ACC112 (cell line): Measurements from ENCODE around the gene MEP1A.

Experiments used
- H2AFZ ChIP-seq: fragments of 200-600 bp; sonication (generic); one replicate; pipeline ENCODE4 v1.6.0; 2017; ENCODE audit warnings: antibody characterized with exemption, low read length; ENCODE audit not compliant: unreplicated experiment
- H3K27ac ChIP-seq: fragments of 200-600 bp; sonication (generic); 2 replicates; pipeline ENCODE4 v1.5.1; 2014; ENCODE audit warnings: low read depth, mild to moderate bottlenecking, antibody characterized with exemption, low read length, moderate library complexity
- H3K27me3 ChIP-seq: fragments of 200-600 bp; sonication (generic); 2 replicates; pipeline ENCODE4 v1.6.1; 2014; ENCODE audit warnings: mild to moderate bottlenecking, antibody characterized with exemption, low read length, moderate library complexity, mixed read lengths; ENCODE audit not compliant: insufficient read depth
- H3K36me3 ChIP-seq: fragments of 200-600 bp; sonication (generic); 2 replicates; pipeline ENCODE4 v1.6.1; 2016; ENCODE audit warnings: mild to moderate bottlenecking, antibody characterized with exemption, low read length, moderate library complexity, mixed read lengths; ENCODE audit not compliant: insufficient read depth
- H3K4me1 ChIP-seq: fragments of 200-600 bp; sonication (generic); one replicate; pipeline ENCODE4 v1.6.1; 2016; ENCODE audit warnings: low read length, mixed read lengths; ENCODE audit not compliant: insufficient read depth, unreplicated experiment, control insufficient read depth
- H3K4me3 ChIP-seq: fragments of 200-600 bp; sonication (generic); 2 replicates; pipeline ENCODE4 v1.5.1; 2014; ENCODE audit warnings: mild to moderate bottlenecking, low read depth, low read length
- H3K79me2 ChIP-seq: fragments of 200-600 bp; sonication (generic); one replicate; pipeline ENCODE4 v1.6.0; 2016; ENCODE audit warnings: low read length; ENCODE audit not compliant: control insufficient read depth, unreplicated experiment, insufficient read depth

The MEP1A gene

GRCh38 chr6:46794068-46794467 lies 879 bp downstream of the MEP1A start:
- Histone ChIP-seq H2AFZ (no peak overlapping the region), H3K4me1 (no peaks in the 10 kb centered on the region), H3K27ac (no peak overlapping the region), H3K36me3 (no peaks in the 10 kb centered on the region), H3K27me3 (peaks cover 27% of the 10 kb centered on the region), H3K79me2 (no peaks in the 10 kb centered on the region), H3K4me3 (no peak overlapping the region)

GRCh38 chr6:46795816-46796215 lies 2.6 kb downstream of the MEP1A start:
- peaks cover 41% of the 10 kb centered on the region for H3K27me3 ChIP-seq
- H2AFZ ChIP-seq = no peak overlapping the region
- no peaks in the 10 kb centered on the region for H3K79me2 ChIP-seq
- H3K36me3 ChIP-seq = no peaks in the 10 kb centered on the region
- H3K4me1 ChIP-seq = no peaks in the 10 kb centered on the region
- no peak overlapping the region for H3K4me3 ChIP-seq
- H3K27ac ChIP-seq = no peak overlapping the region

DNA sequence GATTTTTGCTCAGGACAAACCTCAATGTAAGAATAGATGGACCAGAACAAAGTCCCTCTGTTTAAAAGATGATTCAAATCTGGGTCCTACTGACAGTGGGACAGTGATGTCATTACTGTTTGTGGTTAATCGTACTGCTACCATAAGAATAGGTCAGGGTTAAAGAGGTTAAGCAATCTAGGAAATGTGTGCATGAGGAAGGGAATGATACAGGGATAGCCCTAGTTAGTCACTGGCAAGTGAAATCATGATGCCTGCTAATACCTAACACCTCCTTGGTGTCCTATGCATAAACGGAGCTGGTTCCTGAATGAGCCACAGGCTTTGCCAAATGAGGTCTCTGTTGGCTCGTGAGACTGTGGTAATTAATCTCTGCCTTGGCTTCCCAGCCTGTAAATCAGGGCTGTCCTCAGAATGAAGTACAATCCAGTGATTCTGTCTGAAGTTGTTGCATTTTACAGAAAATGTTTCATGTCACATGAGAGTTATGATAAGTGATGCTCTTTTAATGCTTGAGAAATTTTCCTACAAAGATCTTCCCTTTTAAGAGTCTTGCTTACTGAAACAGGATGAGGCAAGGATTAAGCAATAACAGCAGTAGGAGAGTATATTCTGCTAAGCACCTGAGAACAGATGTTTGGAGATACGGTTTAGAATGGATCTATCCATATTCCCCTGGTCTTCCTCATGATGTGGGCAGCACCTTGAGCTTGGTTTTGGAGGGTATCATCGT lies 3.8 kb downstream of the MEP1A start:
- no peaks in the 10 kb centered on the region for H3K79me2 ChIP-seq
- H3K27me3 ChIP-seq = peaks cover 45% of the 10 kb centered on the region
- no peak overlapping the region for H3K27ac ChIP-seq
- H3K4me1 ChIP-seq = no peaks in the 10 kb centered on the region
- no peak overlapping the region for H3K4me3 ChIP-seq
- no peaks in the 10 kb centered on the region for H3K36me3 ChIP-seq
- no peak overlapping the region for H2AFZ ChIP-seq

- H2AFZ ChIP-seq = no peak overlapping the region
- no peaks in the 10 kb centered on the region for H3K4me1 ChIP-seq
- H3K79me2 ChIP-seq = no peaks in the 10 kb centered on the region
- peaks cover 54% of the 10 kb centered on the region for H3K27me3 ChIP-seq
- H3K4me3 ChIP-seq = no peak overlapping the region
- H3K27ac ChIP-seq = no peak overlapping the region
- no peaks in the 10 kb centered on the region for H3K36me3 ChIP-seq
Observed at GRCh38 chr6:46799657-46800056, 6.5 kb downstream of the MEP1A start.

- no peaks in the 10 kb centered on the region for H3K36me3 ChIP-seq
- H3K27ac ChIP-seq = no peak overlapping the region
- peaks cover 80% of the 10 kb centered on the region for H3K27me3 ChIP-seq
- H3K79me2 ChIP-seq = no peaks in the 10 kb centered on the region
- no peaks in the 10 kb centered on the region for H3K4me1 ChIP-seq
- no peak overlapping the region for H2AFZ ChIP-seq
- H3K4me3 ChIP-seq = no peak overlapping the region
Observed at GRCh38 chr6:46808806-46809205, 15.6 kb downstream of the MEP1A start.

DNA sequence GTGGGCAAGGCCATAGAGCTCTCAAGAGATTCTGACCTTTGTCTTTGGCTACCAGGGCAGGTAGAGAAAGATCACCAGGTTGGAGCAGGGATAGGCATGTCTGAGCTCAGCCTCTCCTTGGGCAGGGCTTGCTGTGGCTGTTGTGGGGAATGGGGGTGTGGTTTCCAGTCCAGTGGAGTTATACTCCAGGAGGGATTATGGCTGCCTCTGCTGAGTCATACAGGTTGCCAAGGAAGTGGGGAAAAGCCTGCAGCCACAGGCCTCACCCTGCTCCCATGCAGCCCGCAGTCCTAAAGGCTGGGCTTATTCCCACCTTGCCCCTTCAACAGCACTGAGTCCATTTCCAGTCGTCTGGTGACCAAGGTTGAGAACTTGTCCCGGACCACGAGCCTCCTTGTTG lies 21.9 kb downstream of the MEP1A start:
- H3K27me3 ChIP-seq = peaks cover 35% of the 10 kb centered on the region
- no peak overlapping the region for H2AFZ ChIP-seq
- H3K27ac ChIP-seq = no peak overlapping the region
- H3K4me3 ChIP-seq = no peak overlapping the region
- H3K79me2 ChIP-seq = no peaks in the 10 kb centered on the region
- no peaks in the 10 kb centered on the region for H3K36me3 ChIP-seq
- H3K4me1 ChIP-seq = no peaks in the 10 kb centered on the region

- Histone ChIP-seq H2AFZ (no peak overlapping the region), H3K36me3 (no peaks in the 10 kb centered on the region), H3K27ac (no peak overlapping the region), H3K4me1 (no peaks in the 10 kb centered on the region), H3K4me3 (no peak overlapping the region), H3K79me2 (no peaks in the 10 kb centered on the region), H3K27me3 (peaks cover 21% of the 10 kb centered on the region)
Observed at GRCh38 chr6:46816626-46817025, 23.4 kb downstream of the MEP1A start.

DNA sequence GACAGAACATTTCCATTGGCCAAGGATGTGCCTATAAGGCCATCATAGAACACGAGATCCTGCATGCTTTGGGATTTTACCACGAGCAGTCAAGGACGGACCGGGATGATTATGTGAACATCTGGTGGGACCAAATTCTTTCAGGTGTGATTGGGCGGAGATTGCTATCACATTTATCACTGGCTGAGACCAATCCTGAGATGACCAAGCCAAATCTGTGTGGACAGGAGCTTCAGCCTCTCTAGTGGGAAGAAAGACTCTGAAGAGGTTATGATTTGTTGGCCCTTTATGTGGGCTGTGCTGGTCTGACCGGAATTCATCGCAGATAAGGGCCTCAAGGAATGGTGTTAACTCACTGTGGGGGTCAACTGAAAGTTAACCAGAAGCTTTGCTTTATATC lies 26.4 kb downstream of the MEP1A start:
- Histone ChIP-seq H3K4me1 (no peaks in the 10 kb centered on the region), H3K36me3 (no peaks in the 10 kb centered on the region), H3K79me2 (no peaks in the 10 kb centered on the region), H3K27ac (no peak overlapping the region), H2AFZ (no peak overlapping the region), H3K4me3 (no peak overlapping the region), H3K27me3 (peaks cover 10% of the 10 kb centered on the region)

DNA sequence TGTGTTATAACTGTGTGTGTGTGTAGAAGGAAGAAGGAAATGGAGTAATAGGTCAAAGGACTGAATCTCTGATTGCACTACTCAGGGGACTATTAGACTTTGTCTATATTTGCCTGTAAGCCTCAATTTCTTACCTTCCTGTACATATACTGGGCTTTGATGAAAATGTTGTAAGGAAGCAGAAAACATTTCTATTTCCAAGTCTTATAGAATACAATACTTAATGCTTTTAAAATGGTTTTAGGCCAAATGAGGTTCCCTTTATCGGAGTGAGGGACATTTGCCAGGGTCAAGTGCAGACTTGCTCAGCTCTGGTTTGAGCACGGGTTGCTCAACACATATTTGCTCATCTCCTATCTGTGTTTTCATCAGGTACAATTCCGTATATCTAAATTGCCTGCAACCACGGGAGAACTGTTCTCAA lies 28.3 kb downstream of the MEP1A start:
- H3K4me3 ChIP-seq = no peak overlapping the region
- no peaks in the 10 kb centered on the region for H3K4me1 ChIP-seq
- no peak overlapping the region for H2AFZ ChIP-seq
- peaks cover 24% of the 10 kb centered on the region for H3K27me3 ChIP-seq
- no peaks in the 10 kb centered on the region for H3K36me3 ChIP-seq
- no peaks in the 10 kb centered on the region for H3K79me2 ChIP-seq
- H3K27ac ChIP-seq = no peak overlapping the region

GRCh38 chr6:46828939-46829338 lies 35.8 kb downstream of the MEP1A start:
- Histone ChIP-seq H3K4me1 (no peaks in the 10 kb centered on the region), H3K36me3 (no peaks in the 10 kb centered on the region), H3K79me2 (no peaks in the 10 kb centered on the region), H3K27ac (no peak overlapping the region), H3K4me3 (no peak overlapping the region), H3K27me3 (peaks cover 57% of the 10 kb centered on the region), H2AFZ (no peak overlapping the region)

GRCh38 chr6:46832816-46833215 lies 39.6 kb downstream of the MEP1A start:
- Histone ChIP-seq H3K79me2 (no peaks in the 10 kb centered on the region), H2AFZ (no peak overlapping the region), H3K27ac (no peak overlapping the region), H3K27me3 (peaks cover 34% of the 10 kb centered on the region), H3K4me1 (no peaks in the 10 kb centered on the region), H3K36me3 (no peaks in the 10 kb centered on the region), H3K4me3 (no peak overlapping the region)
